Ascending aorta (tissue), 2 donors: ENCODE data around the gene ELL2. TPM values are rescaled to one million over a fixed set of nuclear protein-coding genes. Genes with fewer than 3 reads are reported as not detected.

Experiments
- DNase-seq, 2 donors: peaks; one replicate each; pipeline ENCODE4 v3.0.0-alpha.2; 2019; ENCODE audit warnings: low spot score in 2 of 2
- H3K27ac ChIP-seq, 2 donors: fragments of 200-600 bp; sonication (generic); one replicate each; pipeline ENCODE4 v1.5.1; 2016 to 2017; ENCODE audit warnings: mild to moderate bottlenecking in 1 of 2
- H3K27me3 ChIP-seq: fragments of 200-600 bp; sonication (generic); one replicate; pipeline ENCODE4 v1.5.1; 2017
- H3K36me3 ChIP-seq, 2 donors: fragments of 200-600 bp; sonication (generic); one replicate each; pipeline ENCODE4 v1.5.1; 2016
- H3K4me1 ChIP-seq, 2 donors: fragments of 200-600 bp; sonication (generic); one replicate each; pipeline ENCODE4 v1.5.1; 2016 to 2017; ENCODE audit warnings: mild to moderate bottlenecking in 1 of 2
- H3K4me3 ChIP-seq, 2 donors: fragments of 200-600 bp; sonication (generic); one replicate each; pipeline ENCODE4 v1.5.1; 2016 to 2017; ENCODE audit warnings: mild to moderate bottlenecking in 1 of 2
- H3K9me3 ChIP-seq, 2 donors: fragments of 200-600 bp; sonication (generic); one replicate each; pipeline ENCODE4 v1.5.1; 2016
- CTCF ChIP-seq, 3 experiments: fragments of 200-600 bp in 2 of 3; fragments of 450-650 bp in 1 of 3; sonication (generic) in 2 of 3; IDR thresholded peaks; one replicate each; pipeline ENCODE4 v1.5.1; 2016 to 2019; ENCODE audit warnings: antibody characterized with exemption in 3 of 3, mild to moderate bottlenecking in 1 of 3, moderate library complexity in 1 of 3
- intact Hi-C: fragments of 100-400 bp; cut with DNase I; formaldehyde crosslinking; loops from one replicate; pipeline ENCODE4 v1.15.1; 2023
- total RNA-seq: library from RNA; depleted of rRNA; stranded (reverse); fragments of >200 nt; gene quantifications from one replicate; pipeline ENCODE4 v1.1.0, GENCODE V29; 2016

Gene ELL2
- total RNA-seq, 1 donor from 2014 or later, result 26.0 TPM

GRCh38 chr5:95895251-95895650 lies 66.4 kb downstream of the ELL2 start:
- DNase-seq, result no peak
- TF ChIP-seq CTCF (IDR thresholded peaks at IDR 0.05), result no peak
- H3K36me3 ChIP-seq, result peaks cover 86 to 100% of the 10 kb centered on the region in 2 donors
- H3K4me3 ChIP-seq, result no peak overlapping the region
- H3K27ac ChIP-seq, result no peak overlapping the region
- H3K27me3 ChIP-seq, result no peaks in the 10 kb centered on the region
- H3K9me3 ChIP-seq, result no peaks in the 10 kb centered on the region
- peaks cover 0 to 2% of the 10 kb centered on the region in 2 donors for H3K4me1 ChIP-seq
- intact Hi-C loops, result no loop called here

GRCh38 chr5:95892784-95893354 lies 68.8 kb downstream of the ELL2 start:
- intact Hi-C loops, result no loop called here
- Histone ChIP-seq H3K27ac (no peak overlapping the region), H3K27me3 (no peaks in the 10 kb centered on the region), H3K36me3 (peaks cover 84 to 100% of the 10 kb centered on the region in 2 donors), H3K9me3 (no peaks in the 10 kb centered on the region), H3K4me3 (no peak overlapping the region), H3K4me1 (no peaks in the 10 kb centered on the region)
- peak; percentile 17 to 49 (median 19) for TF ChIP-seq CTCF (IDR thresholded peaks at IDR 0.05)
- no peak for DNase-seq

- no peak for DNase-seq
- H3K27me3 ChIP-seq, result no peaks in the 10 kb centered on the region
- H3K36me3 ChIP-seq, result peaks cover 73 to 95% of the 10 kb centered on the region in 2 donors
- H3K4me1 ChIP-seq, result no peaks in the 10 kb centered on the region
- TF ChIP-seq CTCF (IDR thresholded peaks at IDR 0.05), result no peak
- no peak overlapping the region for H3K4me3 ChIP-seq
- H3K27ac ChIP-seq, result no peak overlapping the region
- no peaks in the 10 kb centered on the region for H3K9me3 ChIP-seq
- intact Hi-C loops, result no loop called here
Observed at GRCh38 chr5:95891499-95891898, 70.2 kb downstream of the ELL2 start.

- H3K36me3 ChIP-seq, result peaks cover 50 to 79% of the 10 kb centered on the region in 2 donors
- no peak overlapping the region for H3K4me3 ChIP-seq
- H3K27me3 ChIP-seq, result no peaks in the 10 kb centered on the region
- no peak for DNase-seq
- no peak overlapping the region for H3K27ac ChIP-seq
- H3K9me3 ChIP-seq, result no peaks in the 10 kb centered on the region
- H3K4me1 ChIP-seq, result no peaks in the 10 kb centered on the region
- TF ChIP-seq CTCF (IDR thresholded peaks at IDR 0.05), result no peak
- intact Hi-C loops, result no loop called here
Observed at GRCh38 chr5:95889076-95889475, 72.6 kb downstream of the ELL2 start.

- no peaks in the 10 kb centered on the region for H3K4me1 ChIP-seq
- DNase-seq, result no peak
- H3K4me3 ChIP-seq, result no peak overlapping the region
- H3K27ac ChIP-seq, result no peak overlapping the region
- no peaks in the 10 kb centered on the region for H3K9me3 ChIP-seq
- no peaks in the 10 kb centered on the region for H3K27me3 ChIP-seq
- intact Hi-C loops, result no loop called here
- TF ChIP-seq CTCF (IDR thresholded peaks at IDR 0.05), result no peak
- peaks cover 40 to 68% of the 10 kb centered on the region in 2 donors for H3K36me3 ChIP-seq
Observed at GRCh38 chr5:95887977-95888376, 73.7 kb downstream of the ELL2 start.
